HG02678 (cell line): ENCODE data around the gene GPANK1.

ENCODE experiments used
- ATAC-seq: cut with Tn5 transposase; IDR thresholded peaks from one replicate; pipeline ENCODE4 v1.9.1; 2021; ENCODE audit warnings: mild to moderate bottlenecking, moderate library complexity; ENCODE audit not compliant: unreplicated experiment

Gene GPANK1

DNA sequence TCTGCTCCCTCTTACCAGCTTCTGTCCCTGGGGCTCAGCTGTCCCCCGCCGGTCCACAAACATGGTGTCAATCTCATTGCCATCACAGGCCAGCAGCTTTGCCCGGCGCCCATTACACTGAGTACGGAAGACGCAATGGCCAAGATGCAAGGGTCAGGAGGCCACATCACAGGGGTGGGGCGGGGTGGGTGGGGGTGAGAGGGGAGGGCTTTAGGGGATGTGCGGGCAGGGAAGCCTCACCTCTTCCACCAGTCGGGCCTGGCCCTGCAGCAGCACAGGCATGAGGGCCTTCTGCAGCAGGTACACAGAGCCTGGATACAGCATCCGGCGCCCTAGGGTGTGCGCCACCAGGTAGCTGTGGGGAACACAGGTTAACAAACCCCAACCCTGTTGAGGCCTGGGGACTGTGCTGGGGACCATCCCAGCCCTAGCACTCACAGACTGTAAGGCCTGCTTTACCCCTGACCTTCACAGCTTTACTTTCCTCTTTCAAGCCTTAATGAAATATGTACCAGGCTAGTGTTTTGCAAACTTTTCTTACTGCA lies 26.8 kb upstream of the GPANK1 start:
- ATAC-seq: no peak

DNA sequence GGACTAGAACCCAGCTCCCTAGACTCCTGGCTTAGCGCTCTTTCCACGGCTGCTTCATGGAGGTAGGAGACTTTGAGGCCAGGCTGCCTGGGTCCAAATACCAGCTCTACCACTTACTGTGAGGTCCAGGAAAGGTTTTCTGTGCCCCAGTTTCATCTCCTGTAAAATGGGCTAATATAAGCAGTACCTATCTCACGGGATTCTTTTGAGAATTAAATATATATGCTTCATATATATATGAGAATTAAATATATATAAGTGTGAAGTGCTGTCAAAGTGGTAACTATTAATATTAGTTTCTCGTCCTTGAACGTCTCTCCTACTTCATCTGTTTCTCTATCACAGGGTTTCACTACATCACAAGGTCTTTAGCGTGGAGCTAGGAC lies 26.3 kb upstream of the GPANK1 start:
- ATAC-seq: no peak

DNA sequence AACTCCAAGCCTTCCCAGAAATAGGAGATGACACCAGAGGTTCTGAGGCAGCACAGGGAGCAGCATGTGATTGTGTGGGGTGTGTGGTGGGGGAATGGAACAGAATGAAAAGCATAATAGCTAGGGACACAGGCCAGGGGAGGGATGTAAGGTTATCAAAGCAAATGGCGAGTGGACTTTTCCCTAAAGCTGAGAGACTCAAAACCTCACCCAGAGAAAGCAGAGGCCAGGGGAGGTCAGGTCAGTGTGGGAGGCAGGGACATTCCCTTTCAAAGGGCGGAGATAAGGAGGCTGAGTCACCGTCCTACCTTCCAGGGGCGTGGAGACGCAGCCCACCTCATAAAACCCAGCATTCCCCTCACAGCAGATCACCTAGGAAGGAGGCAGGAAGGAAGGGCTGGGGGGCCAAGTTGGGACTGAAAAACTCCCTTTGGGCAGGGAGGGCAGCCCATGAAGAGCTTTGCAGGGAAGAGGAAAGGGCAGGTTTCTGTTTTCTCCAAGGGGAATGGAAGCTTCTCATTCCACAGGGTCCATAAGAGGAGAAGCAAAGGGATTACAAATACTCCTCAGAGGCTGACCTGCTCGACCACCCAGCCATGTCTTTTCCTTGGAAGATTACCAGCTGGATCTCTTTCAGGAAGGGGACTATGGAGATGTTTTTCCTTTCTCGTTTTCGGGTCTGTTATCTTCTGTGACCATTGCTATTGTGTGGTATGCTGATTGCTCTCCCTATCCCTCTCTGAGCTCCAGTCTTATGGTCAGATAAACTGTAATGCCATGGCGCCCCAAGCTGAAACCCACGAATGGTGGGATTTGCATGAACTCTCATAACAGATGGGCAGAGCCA lies 25.7 kb upstream of the GPANK1 start:
- ATAC-seq: no peak

DNA sequence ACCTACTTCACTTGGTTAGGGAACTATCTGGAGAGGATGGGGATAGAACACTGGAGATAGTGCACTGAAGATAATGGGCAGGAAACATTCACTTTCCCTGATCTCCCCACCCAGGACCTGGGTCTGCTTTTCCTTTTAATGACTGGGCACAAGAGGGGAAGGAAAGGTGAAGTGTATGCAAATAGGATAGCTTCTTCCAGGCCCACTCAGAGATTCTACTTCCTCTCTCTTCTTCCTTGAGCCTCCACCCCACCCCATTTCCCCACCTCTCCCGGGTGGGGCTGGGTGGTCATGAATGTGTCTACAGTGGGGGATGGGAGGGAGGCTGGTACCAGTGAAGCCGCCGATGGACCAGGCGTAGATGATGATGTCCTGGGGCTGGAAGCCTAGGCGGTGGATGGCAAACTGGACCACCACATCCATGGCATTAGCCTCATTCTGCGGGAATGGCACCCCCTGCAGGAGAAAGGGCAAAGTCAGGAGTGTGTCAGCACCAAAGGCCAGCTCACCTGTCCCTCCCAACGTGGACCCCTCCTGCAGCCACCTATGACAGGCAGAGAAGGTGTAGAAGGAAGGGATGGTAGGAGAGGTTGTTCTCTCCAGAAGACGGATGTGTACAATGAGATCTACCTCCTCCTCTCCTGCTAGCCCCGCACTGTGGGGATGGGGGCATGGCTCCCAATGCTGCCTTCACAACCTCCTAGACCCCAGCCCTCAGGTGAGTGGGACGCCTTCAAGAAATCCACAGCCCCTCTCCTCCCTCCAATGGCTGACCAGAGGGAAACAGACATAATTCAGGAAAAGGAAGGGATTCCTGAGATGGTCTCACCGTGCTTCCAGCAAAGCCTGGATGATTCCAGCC lies 24.7 kb upstream of the GPANK1 start:
- no peak for ATAC-seq

DNA sequence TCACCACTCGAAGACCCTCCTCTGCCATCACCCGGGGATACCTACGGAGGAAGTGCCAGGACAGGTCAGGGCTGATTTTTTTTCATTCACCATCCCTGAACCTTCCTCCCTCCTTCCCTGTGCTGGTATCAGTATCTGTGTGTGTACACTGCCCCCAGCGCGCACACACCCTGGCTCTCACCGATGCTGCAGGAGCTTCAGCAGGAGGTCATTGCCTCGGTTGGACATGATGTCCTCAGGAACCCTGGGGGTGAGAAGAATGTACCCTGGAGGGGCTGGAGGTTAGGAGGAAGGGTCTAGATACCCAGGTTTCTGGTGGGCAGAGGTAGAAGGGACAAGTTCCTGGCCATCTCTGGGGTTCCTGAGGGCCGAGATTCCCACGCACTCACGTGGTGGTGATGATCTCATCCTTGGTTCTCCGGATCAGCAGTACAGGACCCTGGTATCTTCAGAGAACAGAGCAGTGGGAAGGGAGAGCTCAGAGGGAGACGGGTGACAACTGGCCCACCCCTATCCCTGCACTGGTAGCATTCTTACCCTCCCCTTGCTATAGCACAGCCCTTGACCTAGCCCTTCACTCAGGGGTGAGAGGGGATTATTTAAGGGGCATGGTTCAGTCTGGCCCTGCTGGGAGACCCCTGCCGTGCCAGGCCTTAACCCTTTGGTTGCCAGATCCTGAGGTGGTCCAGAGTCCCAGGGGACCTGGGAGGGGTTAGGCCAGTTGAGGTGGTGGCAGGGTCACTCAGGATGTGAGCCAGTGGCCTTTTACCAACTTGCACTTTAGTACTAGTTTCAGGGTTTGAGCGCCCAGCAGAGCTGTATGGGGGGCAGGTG lies 23.3 kb upstream of the GPANK1 start:
- ATAC-seq: no peak

DNA sequence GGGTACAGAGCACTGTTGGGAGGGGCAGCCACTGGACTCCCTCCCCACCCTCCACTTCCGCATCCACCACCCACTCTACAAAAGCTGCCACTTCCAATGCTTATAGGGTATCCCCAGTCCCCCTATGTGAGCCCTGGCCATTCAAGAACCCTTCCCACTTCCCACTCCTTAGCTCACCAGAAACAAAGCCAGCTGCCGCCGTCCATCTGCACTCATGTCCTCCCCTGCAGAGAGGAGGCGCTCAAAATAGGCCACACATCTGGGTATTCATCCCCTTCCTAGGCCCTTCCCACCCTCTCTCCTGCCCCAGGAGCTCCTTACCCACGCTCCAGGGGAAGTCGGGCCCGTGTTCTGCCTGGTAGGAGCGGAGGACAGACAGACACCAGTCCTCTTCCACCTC lies 22.5 kb upstream of the GPANK1 start:
- ATAC-seq: no peak

DNA sequence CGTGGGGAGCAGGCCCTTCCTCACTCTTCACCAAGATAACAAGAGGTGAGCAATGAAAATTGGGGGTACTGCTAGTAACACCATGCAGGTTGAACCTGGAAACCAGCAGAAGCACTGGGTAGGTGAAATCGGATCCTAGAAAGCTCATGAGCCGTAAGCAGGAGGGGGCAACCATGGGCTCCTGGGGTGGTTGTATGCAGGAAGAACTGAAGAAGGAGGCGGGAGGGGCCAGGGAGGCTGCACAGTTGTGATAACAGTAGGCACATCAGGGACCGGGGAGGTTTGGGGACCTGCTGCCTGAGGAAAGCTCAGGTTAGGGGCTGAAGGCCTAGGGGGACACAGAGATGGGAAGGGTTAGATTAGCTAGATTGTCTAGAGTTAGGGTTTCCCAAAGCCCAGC lies 21.7 kb upstream of the GPANK1 start:
- ATAC-seq: no peak

DNA sequence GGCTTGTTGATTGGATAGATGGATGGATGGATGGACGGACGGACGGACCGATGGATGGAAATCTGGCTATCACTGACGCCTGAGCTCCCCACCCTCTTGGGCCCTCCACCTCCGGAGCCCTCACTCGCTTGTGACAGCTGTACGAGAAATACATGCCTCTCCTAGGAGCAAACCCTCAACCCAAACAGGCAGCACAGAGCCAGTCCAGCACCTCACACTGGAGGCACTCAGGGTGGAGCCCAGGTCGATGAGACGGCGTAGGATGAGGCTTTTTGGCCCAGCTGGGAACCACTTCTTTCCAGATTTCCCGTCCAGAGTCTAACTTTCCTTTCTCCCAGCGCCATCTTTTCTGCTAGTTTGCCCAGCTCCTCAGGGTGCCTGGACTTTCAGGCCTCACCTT lies 18.8 kb upstream of the GPANK1 start:
- ATAC-seq: no peak

DNA sequence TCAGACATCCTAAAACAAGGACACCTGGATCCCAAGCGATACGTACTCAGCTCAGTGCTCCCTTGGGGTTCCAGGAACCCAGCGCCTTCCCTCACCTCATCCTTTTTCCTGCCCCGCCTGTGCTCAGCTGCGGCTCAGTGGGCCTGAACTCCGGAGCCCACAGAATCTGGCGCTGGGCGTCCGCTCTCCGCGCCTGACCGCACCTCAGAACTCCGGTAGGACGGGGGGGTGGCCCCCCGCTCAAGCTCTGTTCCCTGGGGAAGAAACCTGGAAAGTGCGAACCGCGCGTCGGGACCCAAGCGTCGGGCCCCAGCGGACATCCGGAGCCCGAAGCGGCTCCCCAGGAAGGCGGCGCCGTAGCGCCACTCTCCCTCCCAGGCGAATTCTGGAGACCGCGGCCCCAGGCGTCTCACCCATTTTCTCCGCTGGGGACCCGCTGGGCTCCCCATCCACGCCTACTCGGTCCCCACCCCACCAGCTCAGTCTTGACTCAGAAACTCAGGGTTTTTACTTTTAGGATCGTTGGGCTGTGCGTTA lies 16.4 kb upstream of the GPANK1 start:
- no peak for ATAC-seq

DNA sequence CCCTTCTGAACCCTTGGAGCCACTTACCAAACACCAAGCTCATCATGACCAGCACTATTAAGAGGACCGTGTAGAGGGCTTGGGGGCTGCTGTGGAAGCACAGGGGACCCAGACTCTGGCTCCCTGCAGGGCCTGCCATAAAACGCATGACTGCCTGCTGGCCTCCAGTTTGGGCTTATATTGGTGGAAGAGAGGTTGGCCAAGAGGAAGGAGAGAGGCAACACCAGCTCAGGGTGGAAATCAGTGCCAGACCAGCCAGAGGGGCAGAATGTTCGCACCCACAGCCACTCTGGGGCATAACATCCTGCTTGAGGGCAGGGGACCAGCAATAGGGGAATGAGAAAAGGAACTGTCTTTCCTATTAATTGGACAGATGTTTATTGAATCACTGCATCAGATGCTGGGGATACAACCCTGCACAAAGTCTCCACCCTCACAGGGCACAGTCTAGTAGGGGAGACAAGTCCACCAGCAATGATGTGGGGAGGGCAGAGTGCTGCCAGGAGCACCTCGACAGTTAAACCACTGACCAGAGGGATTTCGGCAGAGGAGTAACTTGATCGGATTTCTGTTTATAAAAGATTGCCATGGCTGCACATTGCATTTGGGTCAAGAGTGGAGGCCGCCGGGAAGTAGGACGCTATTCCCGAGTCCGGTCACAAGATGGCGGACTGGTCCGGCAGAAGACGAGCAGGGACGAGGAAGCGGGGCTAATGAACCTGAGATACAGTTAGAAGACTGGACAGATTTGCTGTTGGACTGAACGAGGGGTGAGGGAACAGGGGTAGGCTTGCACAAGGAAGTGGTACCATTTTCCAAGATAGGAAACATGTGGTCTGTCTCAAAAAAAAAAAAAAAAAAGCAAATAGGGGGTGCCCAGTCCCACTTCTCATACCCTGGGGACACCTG lies 15.7 kb upstream of the GPANK1 start, which contains the start of gene LY6G5C:
Gene LY6G5C (minus strand): TSS at position 842 of the 909 bp plus-strand sequence. CDS start 694 bp downstream, at position 148.
- ATAC-seq: no peak

DNA sequence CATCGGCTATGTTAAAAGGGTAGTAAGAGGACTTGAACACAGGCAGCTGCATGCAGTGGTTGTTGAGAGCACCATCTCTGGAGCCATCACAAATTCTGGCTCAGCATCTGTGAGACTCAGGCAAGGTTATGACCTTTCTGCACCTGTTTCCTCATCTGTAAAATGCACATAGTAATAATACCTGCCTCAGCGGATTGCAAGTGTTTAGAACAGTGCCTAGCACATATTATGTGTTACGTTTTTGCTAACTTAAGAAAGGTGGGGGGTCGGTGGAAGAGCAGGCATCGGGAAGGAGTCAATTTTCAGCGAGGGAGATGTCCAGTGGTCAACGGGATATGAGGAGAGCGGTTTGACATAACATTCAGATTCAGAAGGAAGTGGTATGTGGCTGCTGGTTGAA lies 13.2 kb upstream of the GPANK1 start:
- no peak for ATAC-seq

DNA sequence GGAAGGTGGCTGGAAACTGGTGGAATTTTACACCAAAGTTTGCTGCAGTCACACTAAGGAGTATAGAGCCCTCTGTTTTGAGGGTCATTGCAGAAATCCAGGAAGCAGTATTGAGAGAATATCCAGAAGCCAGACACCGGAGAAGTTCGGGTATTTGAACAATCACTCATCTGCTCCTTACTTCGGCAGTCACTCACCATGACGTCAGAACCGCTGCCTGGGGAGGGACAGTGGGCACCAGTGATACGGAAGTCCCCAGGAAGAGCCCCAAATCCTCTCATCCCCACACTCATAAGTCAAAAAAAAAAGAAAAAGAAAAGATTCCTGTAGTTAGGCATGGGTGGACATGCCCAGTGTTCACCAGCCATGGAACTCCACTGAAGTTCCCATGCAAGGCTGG lies 12.1 kb upstream of the GPANK1 start:
- ATAC-seq: no peak

DNA sequence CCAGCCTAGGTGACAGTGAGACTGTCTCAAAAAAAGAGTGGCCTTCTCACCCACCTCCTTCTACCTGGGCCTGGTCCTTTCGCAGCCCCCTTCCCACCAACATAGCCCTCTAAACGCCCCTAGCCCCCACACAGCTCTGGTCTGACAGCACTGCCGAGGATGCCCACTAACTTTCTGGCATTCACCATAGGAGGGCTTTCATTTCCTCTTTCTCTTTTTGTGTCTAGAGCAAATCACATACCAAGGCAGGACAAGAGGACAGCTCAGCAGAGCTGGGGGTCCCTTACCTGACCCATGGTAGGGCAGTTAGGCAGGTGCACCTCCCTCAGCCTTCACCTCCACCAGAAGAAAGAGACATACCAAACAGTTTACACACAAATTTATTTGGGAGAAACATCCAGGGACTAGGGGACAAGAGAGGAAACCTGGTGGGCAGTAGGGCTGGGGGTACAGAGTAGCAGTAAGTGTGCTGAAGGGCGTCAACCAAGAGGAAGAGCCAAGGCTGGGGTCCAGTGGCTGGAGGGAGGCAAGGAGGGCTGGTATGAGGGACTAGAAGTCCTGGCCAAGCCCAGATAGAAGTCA lies 11.6 kb upstream of the GPANK1 start:
- ATAC-seq: no peak

DNA sequence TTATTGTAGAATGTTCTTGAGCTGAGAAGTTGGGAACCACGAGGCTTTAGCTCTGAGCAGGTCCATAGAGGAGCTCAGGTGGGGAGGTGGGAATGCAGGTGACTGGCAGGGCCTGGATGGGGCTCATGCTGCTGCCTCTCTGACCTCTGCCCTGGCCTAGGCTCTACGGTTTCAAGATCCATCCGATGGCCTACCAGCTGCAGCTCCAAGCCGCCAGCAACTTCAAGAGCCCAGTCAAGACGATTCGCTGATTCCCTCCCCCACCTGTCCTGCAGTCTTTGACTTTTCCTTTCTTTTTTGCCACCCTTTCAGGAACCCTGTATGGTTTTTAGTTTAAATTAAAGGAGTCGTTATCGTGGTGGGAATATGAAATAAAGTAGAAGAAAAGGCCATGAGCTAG lies 4.9 kb upstream of the GPANK1 start, which contains the start of gene LY6G5B:
Gene LY6G5B (plus strand): TSS at position 301 of the 400 bp plus-strand sequence. CDS start 975 bp downstream, outside the sequence.
- ATAC-seq: no peak

DNA sequence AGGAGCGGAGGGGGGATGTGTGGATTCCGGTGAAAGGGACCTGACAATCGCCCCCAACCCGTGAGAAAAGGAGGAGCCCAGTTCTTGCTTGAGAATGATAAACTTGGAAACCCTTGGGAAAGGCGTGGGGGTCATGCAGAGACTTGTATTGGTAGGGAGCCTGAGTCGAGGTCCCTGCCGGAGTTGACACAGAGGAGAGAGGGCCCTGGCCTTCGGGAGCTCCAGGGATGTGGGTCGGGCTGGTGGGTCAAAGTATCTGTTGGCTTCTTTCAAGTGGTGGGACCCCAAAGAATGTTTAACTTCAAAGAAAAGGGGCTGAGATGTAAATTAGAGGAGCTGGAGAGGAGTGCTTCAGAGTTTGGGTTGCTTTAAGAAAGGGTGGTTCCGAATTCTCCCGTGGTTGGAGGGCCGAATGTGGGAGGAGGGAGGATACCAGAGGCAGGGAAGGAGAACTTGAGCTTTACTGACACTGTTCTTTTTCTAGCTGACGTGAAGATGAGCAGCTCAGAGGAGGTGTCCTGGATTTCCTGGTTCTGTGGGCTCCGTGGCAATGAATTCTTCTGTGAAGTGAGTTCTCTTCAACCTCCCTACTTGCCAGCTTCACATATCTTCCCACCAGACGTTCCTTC lies 1.7 kb upstream of the GPANK1 start:
- ATAC-seq: no peak

DNA sequence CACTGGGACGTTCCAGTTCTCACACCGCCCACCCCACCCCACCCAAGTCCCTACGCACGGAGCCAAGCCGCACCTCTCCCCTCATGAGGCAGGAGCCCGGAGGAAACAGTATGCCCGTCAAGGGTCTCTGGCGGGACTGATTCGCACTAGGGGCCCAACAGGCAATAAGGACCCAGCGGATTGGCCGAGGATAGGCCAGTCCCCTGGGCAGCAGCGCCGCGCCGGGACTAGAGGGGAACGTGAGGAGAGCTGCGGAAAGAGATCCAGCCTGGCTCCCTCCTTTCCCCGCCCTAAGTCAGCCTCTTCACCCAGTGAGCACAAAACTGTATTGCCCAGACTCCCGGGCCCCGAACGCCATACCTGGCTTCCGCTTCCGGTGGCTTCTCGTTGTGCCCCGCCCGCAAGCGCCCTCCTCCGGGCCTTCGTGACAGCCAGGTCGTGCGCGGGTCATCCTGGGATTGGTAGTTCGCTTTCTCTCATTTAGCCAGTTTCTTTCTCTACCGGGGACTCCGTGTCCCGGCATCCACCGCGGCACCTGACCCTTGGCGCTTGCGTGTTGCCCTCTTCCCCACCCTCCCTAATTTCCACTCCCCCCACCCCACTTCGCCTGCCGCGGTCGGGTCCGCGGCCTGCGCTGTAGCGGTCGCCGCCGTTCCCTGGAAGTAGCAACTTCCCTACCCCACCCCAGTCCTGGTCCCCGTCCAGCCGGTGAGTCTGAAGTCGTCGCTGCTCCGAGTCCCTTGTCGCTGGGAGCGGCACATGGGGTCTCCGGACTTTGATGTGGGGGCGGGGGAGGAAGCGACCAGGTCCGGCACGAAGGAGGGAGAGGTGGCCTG lies 922 bp upstream of the GPANK1 start, which contains the start of gene CSNK2B:
Gene CSNK2B (plus strand): TSS at position 580 of the 836 bp plus-strand sequence. CDS start 752 bp downstream, outside the sequence.
- peak; percentile 78 for ATAC-seq

DNA sequence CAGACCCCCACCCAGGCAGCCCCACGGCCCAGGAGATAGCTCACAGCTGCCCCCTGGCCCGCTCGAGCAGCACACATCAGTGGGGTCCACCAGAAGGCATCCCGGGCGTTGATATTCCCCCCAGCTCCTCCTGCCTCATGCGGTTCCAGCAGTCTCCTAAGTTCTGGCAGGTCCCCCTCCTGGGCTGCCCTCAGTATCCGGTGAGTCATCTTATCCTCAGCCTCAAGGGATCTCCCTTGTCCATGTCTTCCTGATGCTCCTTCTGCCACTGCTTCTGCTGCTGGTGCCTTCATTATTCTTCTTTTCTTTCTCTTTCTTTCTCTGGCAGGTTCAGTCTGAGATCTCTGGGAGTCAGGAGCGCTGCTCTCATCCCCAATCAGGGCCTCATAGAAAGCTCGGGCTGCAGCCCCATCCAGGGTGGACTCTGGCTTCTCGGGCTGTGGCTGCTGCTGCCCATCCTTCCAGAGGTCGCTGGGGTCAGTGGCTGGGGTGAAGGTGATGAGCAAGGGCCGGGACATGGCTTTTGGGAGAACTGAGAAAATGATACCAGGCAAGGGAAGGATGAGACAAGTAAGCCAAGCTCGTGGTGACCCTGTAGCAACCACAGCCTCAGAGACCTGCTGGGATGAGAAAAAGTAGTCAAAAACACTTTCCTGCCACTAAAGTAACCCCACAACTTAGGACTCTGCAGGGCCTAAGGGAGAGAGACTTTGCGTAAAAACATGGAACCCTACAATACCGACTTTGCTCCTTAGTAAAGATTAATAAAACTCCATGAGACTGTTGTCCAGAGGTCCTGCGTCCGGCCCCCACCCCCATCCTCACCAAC lies 622 bp downstream of the GPANK1 start:
- no peak for ATAC-seq
